ENCODE data around the gene LZTS2. TPM values are rescaled to one million over a fixed set of nuclear protein-coding genes. Genes with fewer than 3 reads are reported as not detected.
"Not testable (repeated sequence)": the region's sequence is repeated elsewhere in the genome, so short reads cannot be mapped to it uniquely, and the experiment has no call there.

The LZTS2 gene
- total RNA-seq, 2 donors from 2014 or later: 29.7 to 38.4 TPM

GRCh38 chr10:100972115-100972903 lies 27.3 kb upstream of the LZTS2 start:
- TF ChIP-seq POLR2A (IDR thresholded peaks at IDR 0.05) (no peak), CTCF (IDR thresholded peaks at IDR 0.05) (no peak)
- Histone ChIP-seq H3K36me3 (replicated peaks in 1 of 2; ENCODE audit: insufficient read depth in 1 of 2, low read depth in 2 of 2) (no peaks in the 10 kb centered on the region), H3K27me3 (no peaks in the 10 kb centered on the region), H3K4me1 (peaks cover 53% of the 10 kb centered on the region), H3K27ac (peak overlapping the region in 3 of 4 donors; percentile 72 to 87 (median 77)), H3K4me3 (no peak overlapping the region), H3K9me3 (no peaks in the 10 kb centered on the region)
- WGBS, 2 donors: 67 to 68% methylated on average over 13 of the region's 13 CpGs
- no peak for ATAC-seq
- intact Hi-C loops (cut with DNase I): no loop called here
- DNase-seq: no peak

GRCh38 chr10:100972904-100973535 lies 26.6 kb upstream of the LZTS2 start:
- Histone ChIP-seq H3K4me3 (no peak overlapping the region), H3K36me3 (replicated peaks in 1 of 2; ENCODE audit: insufficient read depth in 1 of 2, low read depth in 2 of 2) (no peaks in the 10 kb centered on the region), H3K27ac (no peak overlapping the region), H3K4me1 (peaks cover 50% of the 10 kb centered on the region), H3K9me3 (no peaks in the 10 kb centered on the region), H3K27me3 (no peaks in the 10 kb centered on the region)
- intact Hi-C loops (cut with DNase I): no loop called here
- TF ChIP-seq CTCF (IDR thresholded peaks at IDR 0.05) (no peak), POLR2A (IDR thresholded peaks at IDR 0.05) (no peak)
- 88 to 96% methylated on average over 3 to 6 of the region's 6 CpGs for WGBS, 2 donors
- ATAC-seq (no peak), DNase-seq (no peak)

- intact Hi-C loops (cut with DNase I): not testable (repeated sequence)
- WGBS, 2 donors: 84 to 94% methylated on average over 7 to 8 of the region's 8 CpGs
Observed at GRCh38 chr10:100975397-100975796, 24.2 kb upstream of the LZTS2 start.

GRCh38 chr10:100976906-100977305 lies 22.7 kb upstream of the LZTS2 start:
- Histone ChIP-seq H3K27ac (no peak overlapping the region), H3K4me1 (peaks cover 17% of the 10 kb centered on the region), H3K4me3 (no peak overlapping the region), H3K9me3 (no peaks in the 10 kb centered on the region), H3K27me3 (no peaks in the 10 kb centered on the region), H3K36me3 (replicated peaks in 1 of 2; ENCODE audit: insufficient read depth in 1 of 2, low read depth in 2 of 2) (peaks cover 0 to 7% of the 10 kb centered on the region in 2 donors)
- TF ChIP-seq CTCF (IDR thresholded peaks at IDR 0.05) (no peak), POLR2A (IDR thresholded peaks at IDR 0.05) (no peak)
- no peak for DNase-seq
- WGBS, 2 donors: 63 to 70% methylated on average over 3 of the region's 3 CpGs
- no peak for ATAC-seq
- intact Hi-C loops (cut with DNase I): no loop called here

More at GRCh38 chr10:100975397-100975796, 24.2 kb upstream of the LZTS2 start:
- peaks cover 32% of the 10 kb centered on the region for H3K4me1 ChIP-seq
- H3K9me3 ChIP-seq; H3K27me3 ChIP-seq; H3K36me3 ChIP-seq (replicated peaks in 1 of 2; ENCODE audit: insufficient read depth in 1 of 2, low read depth in 2 of 2); H3K27ac ChIP-seq; H3K4me3 ChIP-seq; DNase-seq; ATAC-seq: not testable (repeated sequence)

GRCh38 chr10:100977436-100977835 lies 22.2 kb upstream of the LZTS2 start:
- TF ChIP-seq CTCF (IDR thresholded peaks at IDR 0.05): no peak
- TF ChIP-seq POLR2A (IDR thresholded peaks at IDR 0.05): no peak
- no peak for DNase-seq

More at GRCh38 chr10:100977436-100977835, 22.2 kb upstream of the LZTS2 start:
- no peak overlapping the region for H3K27ac ChIP-seq
- H3K36me3 ChIP-seq (replicated peaks in 1 of 2; ENCODE audit: insufficient read depth in 1 of 2, low read depth in 2 of 2): peaks cover 0 to 7% of the 10 kb centered on the region in 2 donors
- no peak overlapping the region for H3K4me3 ChIP-seq
- WGBS, 2 donors: 75 to 94% methylated on average over 6 of the region's 6 CpGs
- H3K4me1 ChIP-seq: peaks cover 12% of the 10 kb centered on the region
- no peaks in the 10 kb centered on the region for H3K9me3 ChIP-seq
- H3K27me3 ChIP-seq: no peaks in the 10 kb centered on the region
- intact Hi-C loops (cut with DNase I): no loop called here
- no peak for ATAC-seq
